Measurements from ENCODE around the gene TP73. TPM values are rescaled to one million over a fixed set of nuclear protein-coding genes. Genes with fewer than 3 reads are reported as not detected.

TP73 gene
- total RNA-seq, 1 donor from 2014 or later = 1.4 TPM

DNA sequence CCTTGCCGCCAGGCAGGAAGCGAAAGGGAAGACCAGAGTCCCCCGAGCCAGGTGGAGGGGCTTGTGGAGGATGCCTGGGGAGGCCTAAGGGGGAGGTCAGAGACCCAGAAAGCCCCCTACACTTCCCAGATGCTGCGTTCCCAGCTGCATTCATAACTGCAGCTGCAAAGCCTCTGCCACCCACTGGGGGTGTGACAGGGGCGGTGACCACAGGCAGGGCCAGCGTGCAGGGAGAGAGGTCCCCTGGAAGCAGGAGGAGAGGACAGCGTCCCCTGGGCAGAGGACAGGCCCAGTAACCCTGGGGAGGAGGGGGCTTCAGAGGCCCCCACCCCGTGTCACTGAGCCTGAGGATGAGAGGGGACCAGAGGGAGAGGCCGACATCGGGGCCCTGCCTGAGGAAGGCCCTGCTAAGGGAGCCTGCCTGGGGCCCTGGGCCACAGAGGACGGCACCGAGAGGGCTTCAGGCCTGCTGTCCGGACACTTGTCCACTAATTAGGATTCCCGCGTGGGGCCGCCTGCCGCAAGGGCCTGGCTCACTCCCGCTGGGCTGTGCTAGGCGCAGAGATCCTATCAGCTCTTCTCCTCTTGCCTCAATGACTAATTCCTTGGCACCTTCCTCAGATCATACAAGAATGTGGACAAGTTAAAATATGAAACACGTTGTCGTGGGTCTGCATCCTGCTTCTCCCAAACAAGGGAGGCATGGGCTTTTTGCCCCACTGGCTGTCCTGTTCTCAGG is 50.8 kb downstream of the TP73 start:
- Mint-ChIP-seq H3K27me3 (ENCODE audit: insufficient read depth) (peaks cover 5% of the 10 kb centered on the region), H3K27ac (no peak overlapping the region), H3K36me3 (ENCODE audit: low read depth) (no peaks in the 10 kb centered on the region), H3K9me3 (no peaks in the 10 kb centered on the region), H3K4me1 (ENCODE audit: low read depth) (no peaks in the 10 kb centered on the region), H3K4me3 (no peak overlapping the region)
- no peak for DNase-seq (ENCODE audit: low spot score)
- intact Hi-C loops (cut with micrococcal nuclease) = no loop called here

DNA sequence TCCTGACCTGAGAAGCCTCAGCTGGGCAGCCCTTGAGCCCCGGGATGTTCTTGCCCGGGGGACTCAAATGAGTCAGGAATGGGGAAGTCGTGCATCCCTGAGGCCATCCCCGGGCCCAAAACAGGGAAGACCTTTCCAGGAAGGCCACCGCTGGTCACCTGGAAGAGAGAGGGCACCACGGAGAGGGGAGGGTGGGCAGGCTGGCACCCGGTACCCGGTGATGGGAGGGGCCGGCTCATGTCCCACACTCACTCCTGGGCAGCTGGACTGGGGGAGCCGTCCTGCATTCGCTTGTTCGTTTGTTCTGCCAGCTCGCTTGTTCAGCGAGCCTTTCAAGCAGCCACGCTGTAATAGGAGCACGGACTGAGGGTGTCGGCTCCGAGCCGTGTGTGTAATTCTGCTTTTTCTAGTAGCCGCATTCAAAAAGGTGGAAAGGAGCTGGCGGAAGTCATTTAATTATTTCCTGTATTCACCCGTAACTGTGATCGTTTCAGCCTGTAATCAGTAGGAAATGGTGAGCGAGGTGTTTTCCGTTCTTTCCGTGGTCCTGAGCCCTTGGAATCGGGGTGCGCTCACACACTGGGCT is 51.6 kb downstream of the TP73 start:
- Mint-ChIP-seq H3K36me3 (ENCODE audit: low read depth) (no peaks in the 10 kb centered on the region), H3K27me3 (ENCODE audit: insufficient read depth) (peaks cover 5% of the 10 kb centered on the region), H3K4me3 (no peak overlapping the region), H3K9me3 (no peaks in the 10 kb centered on the region), H3K27ac (no peak overlapping the region), H3K4me1 (ENCODE audit: low read depth) (no peaks in the 10 kb centered on the region)
- intact Hi-C loops (cut with micrococcal nuclease) = no loop called here
- DNase-seq (ENCODE audit: low spot score) = no peak

DNA sequence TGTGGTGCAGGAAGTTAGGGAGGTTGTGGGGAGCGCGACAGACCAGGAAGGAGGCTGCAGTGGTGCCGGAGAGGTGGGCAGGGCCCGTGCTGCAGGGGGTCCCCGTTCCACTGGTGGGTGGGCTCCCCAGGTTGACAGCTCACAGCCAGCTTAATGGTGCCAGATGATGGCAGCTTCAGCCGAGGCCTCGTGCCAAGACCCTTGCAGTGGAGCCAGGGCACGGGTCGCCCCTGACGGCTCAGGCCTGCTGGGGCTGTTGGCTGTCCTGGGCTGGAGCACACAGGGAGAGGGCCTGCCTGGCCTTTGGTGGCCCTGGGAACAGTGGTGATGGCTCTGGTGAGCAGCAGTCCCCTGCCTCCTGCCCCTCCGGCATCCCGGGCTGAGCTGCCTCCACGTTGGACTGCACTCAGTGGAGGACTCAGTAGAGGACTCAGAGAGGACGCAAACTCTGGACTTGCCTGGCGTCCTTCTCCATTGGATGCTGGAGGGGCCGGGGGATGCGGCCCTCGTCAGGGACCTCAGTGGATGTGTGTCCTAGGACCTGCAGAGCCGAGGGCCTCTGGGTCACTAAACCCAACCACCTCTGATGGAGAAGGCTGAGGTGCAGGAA is 53.1 kb downstream of the TP73 start:
- intact Hi-C loops (cut with micrococcal nuclease) = no loop called here
- Mint-ChIP-seq H3K9me3 (no peaks in the 10 kb centered on the region), H3K27ac (no peak overlapping the region), H3K27me3 (ENCODE audit: insufficient read depth) (peaks cover 5% of the 10 kb centered on the region), H3K4me1 (ENCODE audit: low read depth) (no peaks in the 10 kb centered on the region), H3K36me3 (ENCODE audit: low read depth) (no peaks in the 10 kb centered on the region), H3K4me3 (no peak overlapping the region)
- DNase-seq (ENCODE audit: low spot score) = no peak

DNA sequence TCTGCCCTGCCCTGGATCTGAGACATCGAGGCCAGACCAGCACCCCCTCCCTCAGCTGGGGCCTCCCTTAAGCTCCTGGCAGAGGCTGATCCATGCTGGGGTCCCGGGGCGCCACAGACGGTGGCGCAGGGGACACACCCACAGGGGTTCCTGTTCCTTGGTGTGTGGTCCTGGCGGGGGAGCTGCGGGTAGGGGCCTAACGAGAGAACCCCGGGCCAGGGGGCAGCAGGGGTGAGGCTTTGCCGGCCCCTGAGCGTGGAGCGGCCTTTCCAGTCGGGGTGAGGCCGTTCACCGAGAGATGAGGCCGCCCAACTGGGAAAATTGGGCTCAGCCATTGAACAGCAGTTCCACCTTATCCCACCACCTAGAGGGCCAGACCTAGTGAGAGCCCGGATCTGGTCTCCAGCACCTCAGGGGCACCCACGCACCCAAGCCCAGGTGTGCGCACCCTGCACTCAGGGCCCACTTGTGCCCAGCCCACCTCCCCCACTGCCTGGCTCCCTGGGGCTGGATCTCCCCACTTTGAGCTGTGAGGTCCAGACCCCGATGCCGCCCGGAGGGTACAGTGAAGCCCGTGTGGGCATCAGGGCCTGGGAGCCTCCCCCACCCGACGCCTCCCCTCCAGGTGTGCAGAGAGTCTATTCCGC is 54.5 kb downstream of the TP73 start:
- DNase-seq (ENCODE audit: low spot score) = no peak
- no peak overlapping the region for H3K4me3 Mint-ChIP-seq
- no peaks in the 10 kb centered on the region for H3K9me3 Mint-ChIP-seq
- intact Hi-C loops (cut with micrococcal nuclease) = no loop called here
- no peaks in the 10 kb centered on the region for H3K36me3 Mint-ChIP-seq (ENCODE audit: low read depth)
- H3K27ac Mint-ChIP-seq = no peak overlapping the region
- H3K4me1 Mint-ChIP-seq (ENCODE audit: low read depth) = no peaks in the 10 kb centered on the region
- peaks cover 5% of the 10 kb centered on the region for H3K27me3 Mint-ChIP-seq (ENCODE audit: insufficient read depth)

DNA sequence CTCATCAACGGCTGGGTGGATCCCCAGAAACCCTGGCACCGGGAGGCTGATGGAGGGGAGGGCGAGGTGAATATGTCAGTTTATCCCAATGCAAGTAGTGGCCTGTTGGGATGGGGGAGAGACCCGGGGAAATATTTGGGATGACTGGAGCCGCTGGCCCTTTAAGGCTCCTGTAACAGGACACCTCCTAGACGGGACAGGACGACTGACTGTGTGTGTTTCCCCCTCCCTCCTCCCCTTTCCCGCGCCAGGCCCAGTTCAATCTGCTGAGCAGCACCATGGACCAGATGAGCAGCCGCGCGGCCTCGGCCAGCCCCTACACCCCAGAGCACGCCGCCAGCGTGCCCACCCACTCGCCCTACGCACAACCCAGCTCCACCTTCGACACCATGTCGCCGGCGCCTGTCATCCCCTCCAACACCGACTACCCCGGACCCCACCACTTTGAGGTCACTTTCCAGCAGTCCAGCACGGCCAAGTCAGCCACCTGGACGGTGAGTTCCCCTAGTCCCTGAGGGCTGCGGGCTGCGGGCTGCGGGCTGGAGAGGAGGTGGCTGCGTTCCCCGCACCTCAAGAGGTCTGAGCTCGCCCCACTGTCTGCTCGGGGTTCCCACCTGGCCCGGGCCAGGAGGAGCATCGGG is 55.1 kb downstream of the TP73 start:
- no peak for DNase-seq (ENCODE audit: low spot score)
- Mint-ChIP-seq H3K9me3 (no peaks in the 10 kb centered on the region), H3K4me1 (ENCODE audit: low read depth) (no peaks in the 10 kb centered on the region), H3K27me3 (ENCODE audit: insufficient read depth) (peaks cover 5% of the 10 kb centered on the region), H3K36me3 (ENCODE audit: low read depth) (no peaks in the 10 kb centered on the region), H3K4me3 (no peak overlapping the region), H3K27ac (no peak overlapping the region)
- intact Hi-C loops (cut with micrococcal nuclease) = no loop called here

DNA sequence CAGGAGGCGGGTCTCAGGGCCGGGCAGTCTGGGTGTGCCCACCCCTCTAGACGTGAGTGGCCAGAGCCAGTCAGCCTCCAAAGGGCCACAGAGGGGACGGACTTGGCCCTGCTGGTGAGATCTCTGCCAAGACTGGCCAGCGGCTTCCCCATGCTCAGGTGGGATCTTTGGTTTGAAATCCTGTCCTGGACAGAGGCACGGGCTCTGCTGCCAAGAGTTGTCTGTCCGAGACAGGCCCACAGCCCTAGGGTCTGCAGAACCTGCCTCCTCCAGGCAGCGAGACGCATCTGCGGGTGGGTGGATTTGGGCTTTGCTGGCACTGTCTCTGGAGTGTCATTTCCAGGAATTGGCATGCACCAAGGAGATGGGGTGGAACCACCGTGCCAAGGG is 55.6 kb downstream of the TP73 start:
- intact Hi-C loops (cut with micrococcal nuclease) = no loop called here
- Mint-ChIP-seq H3K27me3 (ENCODE audit: insufficient read depth) (peaks cover 5% of the 10 kb centered on the region), H3K36me3 (ENCODE audit: low read depth) (no peaks in the 10 kb centered on the region), H3K9me3 (no peaks in the 10 kb centered on the region), H3K4me3 (no peak overlapping the region), H3K4me1 (ENCODE audit: low read depth) (no peaks in the 10 kb centered on the region), H3K27ac (no peak overlapping the region)
- no peak for DNase-seq (ENCODE audit: low spot score)

- intact Hi-C loops (cut with micrococcal nuclease) = no loop called here
- no peaks in the 10 kb centered on the region for H3K36me3 Mint-ChIP-seq (ENCODE audit: low read depth)
- DNase-seq (ENCODE audit: low spot score) = no peak
- no peaks in the 10 kb centered on the region for H3K9me3 Mint-ChIP-seq
- H3K27me3 Mint-ChIP-seq (ENCODE audit: insufficient read depth) = peaks cover 5% of the 10 kb centered on the region
- no peak overlapping the region for H3K4me3 Mint-ChIP-seq
- H3K27ac Mint-ChIP-seq = no peak overlapping the region
- no peaks in the 10 kb centered on the region for H3K4me1 Mint-ChIP-seq (ENCODE audit: low read depth)
These were observed 56.5 kb downstream of the TP73 start for GRCh38 chr1:3708791-3709190.

DNA sequence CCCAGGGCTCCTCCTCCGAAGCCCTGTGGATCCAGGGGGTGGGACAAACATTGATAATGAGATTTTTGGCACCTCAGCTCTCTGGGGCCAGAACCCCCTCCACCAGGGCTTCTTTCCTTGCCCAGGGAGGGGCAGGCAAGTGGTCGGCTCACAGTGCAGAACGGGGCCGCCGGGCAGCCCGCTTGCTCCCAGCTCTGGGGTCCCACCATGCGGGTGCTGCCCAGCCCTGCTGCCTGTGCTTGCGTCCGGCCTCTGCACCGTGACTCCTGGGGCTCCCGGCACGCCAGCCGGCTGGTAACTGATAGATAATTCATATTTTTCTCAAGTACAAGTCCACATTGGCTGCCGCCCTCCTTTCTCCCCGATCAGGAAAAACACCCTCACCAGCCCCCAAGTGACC is 57.9 kb downstream of the TP73 start:
- intact Hi-C loops (cut with micrococcal nuclease) = no loop called here
- Mint-ChIP-seq H3K9me3 (no peaks in the 10 kb centered on the region), H3K27me3 (ENCODE audit: insufficient read depth) (peaks cover 5% of the 10 kb centered on the region), H3K4me1 (ENCODE audit: low read depth) (no peaks in the 10 kb centered on the region), H3K4me3 (no peak overlapping the region), H3K36me3 (ENCODE audit: low read depth) (no peaks in the 10 kb centered on the region), H3K27ac (no peak overlapping the region)
- no peak for DNase-seq (ENCODE audit: low spot score)

GRCh38 chr1:3711381-3711779 is 59.1 kb downstream of the TP73 start:
- Mint-ChIP-seq H3K4me1 (ENCODE audit: low read depth) (no peaks in the 10 kb centered on the region), H3K27me3 (ENCODE audit: insufficient read depth) (peaks cover 5% of the 10 kb centered on the region), H3K4me3 (no peak overlapping the region), H3K36me3 (ENCODE audit: low read depth) (no peaks in the 10 kb centered on the region), H3K27ac (no peak overlapping the region), H3K9me3 (no peaks in the 10 kb centered on the region)
- no peak for DNase-seq (ENCODE audit: low spot score)
- intact Hi-C loops (cut with micrococcal nuclease) = no loop called here

DNA sequence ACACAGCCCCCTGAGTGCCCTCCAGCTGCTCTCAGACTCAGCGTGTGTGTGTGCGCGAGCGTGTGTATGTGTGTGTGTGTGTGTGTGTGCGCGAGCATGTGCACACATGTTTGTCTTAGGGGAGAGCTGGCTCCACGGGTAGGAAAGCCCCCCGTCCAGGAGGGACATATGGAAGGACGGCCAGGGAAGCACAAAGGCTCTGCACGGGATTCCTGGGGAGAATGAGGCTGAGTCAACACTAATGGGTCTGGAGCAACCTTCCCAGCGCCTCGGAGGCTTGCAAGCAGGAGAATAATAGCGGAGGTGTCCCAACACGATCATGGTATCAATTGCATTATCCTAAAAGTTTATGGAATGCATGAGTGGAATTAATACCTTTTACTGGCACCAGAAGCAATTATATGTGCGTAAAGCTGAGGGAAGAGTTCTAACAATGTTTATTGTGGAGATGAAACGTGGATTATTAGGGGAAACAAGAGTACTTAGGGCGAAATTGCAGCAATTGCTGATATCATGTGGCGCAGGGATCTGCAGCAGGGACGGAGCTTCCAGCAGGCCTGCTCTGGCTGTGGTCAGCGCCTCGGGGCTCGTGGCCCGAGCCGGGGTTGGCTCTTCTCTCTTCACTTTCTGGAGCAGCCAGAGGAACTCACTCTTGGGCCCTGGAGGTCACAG is 59.6 kb downstream of the TP73 start:
- no peak for DNase-seq (ENCODE audit: low spot score)
- H3K4me1 Mint-ChIP-seq (ENCODE audit: low read depth) = no peaks in the 10 kb centered on the region
- H3K9me3 Mint-ChIP-seq = no peaks in the 10 kb centered on the region
- no peaks in the 10 kb centered on the region for H3K36me3 Mint-ChIP-seq (ENCODE audit: low read depth)
- no peak overlapping the region for H3K4me3 Mint-ChIP-seq
- no peak overlapping the region for H3K27ac Mint-ChIP-seq
- intact Hi-C loops (cut with micrococcal nuclease) = no loop called here
- H3K27me3 Mint-ChIP-seq (ENCODE audit: insufficient read depth) = peaks cover 5% of the 10 kb centered on the region

GRCh38 chr1:3712573-3713535 is 60.5 kb downstream of the TP73 start:
- intact Hi-C loops (cut with micrococcal nuclease) = no loop called here
- Mint-ChIP-seq H3K36me3 (ENCODE audit: low read depth) (no peaks in the 10 kb centered on the region), H3K9me3 (no peaks in the 10 kb centered on the region), H3K27ac (no peak overlapping the region), H3K4me3 (no peak overlapping the region), H3K27me3 (ENCODE audit: insufficient read depth) (peaks cover 3% of the 10 kb centered on the region), H3K4me1 (ENCODE audit: low read depth) (no peaks in the 10 kb centered on the region)
- no peak for DNase-seq (ENCODE audit: low spot score)

DNA sequence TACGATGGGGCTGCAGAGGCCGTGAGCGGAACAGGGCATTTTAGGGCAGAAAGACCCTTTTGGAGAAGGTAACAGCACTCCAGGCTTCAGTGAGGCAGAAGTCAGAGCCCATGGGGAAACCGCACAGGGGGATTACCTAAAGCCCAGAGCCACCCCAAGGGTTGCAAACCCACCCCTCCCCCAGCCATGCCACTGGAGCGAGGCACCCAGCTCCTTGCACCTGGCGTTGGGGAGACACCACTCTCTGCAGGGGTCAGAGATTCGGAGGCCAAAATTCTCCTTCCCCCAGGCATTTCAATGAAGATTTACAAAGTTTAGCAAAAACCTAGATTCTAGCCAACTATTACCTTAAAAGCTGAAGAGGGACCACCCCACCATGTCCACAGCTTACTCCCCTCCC is 61.5 kb downstream of the TP73 start:
- Mint-ChIP-seq H3K9me3 (no peaks in the 10 kb centered on the region), H3K4me3 (no peak overlapping the region), H3K27ac (no peak overlapping the region), H3K4me1 (ENCODE audit: low read depth) (no peaks in the 10 kb centered on the region), H3K36me3 (ENCODE audit: low read depth) (no peaks in the 10 kb centered on the region), H3K27me3 (ENCODE audit: insufficient read depth) (no peaks in the 10 kb centered on the region)
- no peak for DNase-seq (ENCODE audit: low spot score)
- intact Hi-C loops (cut with micrococcal nuclease) = no loop called here
